A673 (cell line): ENCODE data around the gene HDGFL3.

Experiments used
- CTCF ChIP-seq: fragments of 300-800, 200-600 bp; sonication (generic); conservative IDR thresholded peaks from 2 replicates; pipeline ENCODE4 v1.5.1; 2017; ENCODE audit warnings: low read depth, mild to moderate bottlenecking, antibody characterized with exemption, low read length, moderate library complexity, mixed read lengths
- EZH2 ChIP-seq: fragments of 200-600 bp; sonication (generic); IDR thresholded peaks from 2 replicates; pipeline ENCODE4 v1.6.1; 2017; ENCODE audit warnings: borderline replicate concordance, low read depth, mild to moderate bottlenecking, mixed read lengths, antibody characterized with exemption, low read length; ENCODE audit not compliant: poor library complexity, severe bottlenecking

- TF ChIP-seq CTCF: no peak
- TF ChIP-seq EZH2: no peak
Measured at GRCh38 chr15:83108266-83109219, 99.1 kb downstream of the HDGFL3 start.
